A549 treated with RU486 at 1 μM for 4 hours (cell line): Measurements from ENCODE around the gene ME2. TPM values are rescaled to one million over a fixed set of nuclear protein-coding genes. Genes with fewer than 3 reads are reported as not detected.

Experiments used
- total RNA-seq: library from RNA; stranded (reverse); fragments of 200-300 nt; extraction: Qiagen RNA extraction; gene quantifications from 5 replicates; pipeline ENCODE4 v1.2.3, GENCODE V29; 2022; ENCODE audit warnings: low read depth

The ME2 gene
- total RNA-seq: 28.0 to 43.5 TPM (median 37.8 TPM) in 5 replicates

DNA sequence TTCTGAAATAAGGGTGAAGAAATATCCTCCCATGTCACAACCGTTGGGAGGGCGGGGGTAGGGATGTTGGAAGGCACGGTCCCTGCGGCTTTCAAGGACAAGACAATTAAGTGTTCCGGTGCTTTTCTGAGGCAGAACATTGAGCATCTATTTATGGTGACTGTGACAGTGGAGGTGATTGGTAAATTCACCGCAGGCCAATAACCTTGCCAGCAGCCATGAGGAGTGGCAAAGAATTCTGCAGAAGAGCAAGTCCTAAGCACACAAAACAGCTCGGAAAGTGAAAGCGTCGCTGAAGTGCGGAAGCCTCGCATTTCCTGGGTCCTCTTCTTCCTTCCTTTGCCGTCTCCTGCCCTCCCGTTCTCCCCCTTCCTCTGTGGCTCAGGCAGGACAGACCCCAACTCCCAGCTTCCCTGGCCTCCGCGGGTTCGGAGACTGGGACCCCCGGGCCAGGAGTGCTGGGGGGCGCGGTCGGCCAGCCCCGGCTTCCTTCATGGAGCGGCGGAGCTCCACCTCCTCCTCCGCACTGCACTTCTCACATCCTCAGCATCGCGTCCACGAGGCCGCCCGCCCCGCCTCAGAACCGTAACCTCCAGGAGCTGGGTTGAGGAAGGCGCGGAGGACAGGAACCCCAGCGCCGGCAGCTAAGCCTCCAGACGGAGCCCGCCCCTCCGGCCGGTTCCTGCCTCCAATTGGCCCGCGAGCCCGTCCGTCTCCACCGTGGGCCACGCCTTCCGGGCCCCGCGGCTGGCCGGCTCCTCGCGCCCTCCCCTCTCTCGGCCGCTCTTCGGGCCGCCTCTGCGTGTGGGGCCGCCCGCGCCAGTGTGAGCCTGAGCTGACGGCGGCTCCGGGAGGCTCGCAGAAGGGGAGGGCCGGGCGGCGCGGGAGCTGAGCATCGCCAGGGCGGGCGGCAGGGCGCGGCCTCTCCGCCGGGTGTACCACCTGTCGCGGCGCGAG is at the start of gene ME2:
ME2 (plus strand) TSS at position 774 of the 957 bp plus-strand sequence. CDS start 16,703 bp downstream, outside the sequence.

DNA sequence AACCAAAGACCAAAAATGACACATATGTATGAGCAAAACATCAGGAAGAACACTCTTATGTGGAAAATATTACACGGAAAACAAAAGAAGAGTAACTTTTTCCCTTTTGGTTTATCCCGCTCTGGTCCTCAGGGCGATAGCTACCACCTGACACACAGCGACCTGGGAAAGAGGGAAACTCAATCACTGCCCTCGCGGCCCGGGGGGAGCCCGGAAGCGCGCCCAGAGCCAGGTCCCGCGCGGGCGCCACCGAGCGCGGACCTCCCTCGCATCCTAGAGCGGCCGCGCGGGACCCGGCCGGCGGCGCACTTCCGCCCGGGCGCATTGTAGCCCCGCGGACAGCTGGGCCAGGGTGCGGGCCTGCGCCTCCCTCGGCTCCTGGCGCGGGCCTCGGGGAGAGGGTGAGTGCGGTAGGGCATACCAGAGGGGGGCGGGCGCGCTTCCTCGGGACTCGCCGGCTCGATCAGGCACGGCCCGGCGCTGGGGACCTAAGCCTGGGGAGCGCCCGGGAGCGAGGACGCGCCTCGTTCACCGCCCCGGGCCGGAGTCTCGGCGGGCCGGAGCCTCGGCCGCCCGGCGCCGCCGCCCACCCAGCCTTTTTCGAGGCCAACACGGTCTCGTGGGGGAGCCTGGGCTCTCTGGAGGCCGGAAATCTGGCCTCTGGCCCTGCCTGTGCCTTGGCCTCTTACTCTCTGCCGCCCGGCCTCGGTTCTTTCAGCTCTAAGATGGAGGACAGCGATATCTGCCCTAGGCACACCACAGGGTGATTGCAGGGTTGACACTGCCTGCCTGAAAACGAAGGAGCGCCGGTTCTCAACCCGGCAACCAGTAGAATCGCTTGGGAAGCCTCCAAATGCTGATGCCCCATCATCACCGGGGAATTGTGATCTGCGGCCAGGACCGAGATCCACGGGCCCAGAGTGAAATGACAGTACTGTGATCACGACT is 89.1 kb downstream of the ME2 start, which contains the start of gene ELAC1:
ELAC1 (plus strand) TSS at position 327 of the 948 bp plus-strand sequence. CDS start 6,365 bp downstream, outside the sequence.

Other genes starting within 250 kb of the ME2 start
- gene MRO, start 59.1 kb upstream of the ME2 start, total RNA-seq: 0.11 to 0.18 TPM (median 0.15 TPM) in 5 replicates
- 4.5 to 5.0 TPM (median 4.9 TPM) in 5 replicates for gene ELAC1, start 88.9 kb downstream of the ME2 start, total RNA-seq
- 39.6 to 63.0 TPM (median 55.2 TPM) in 5 replicates for gene SMAD4, start 151.1 kb downstream of the ME2 start, total RNA-seq